GDM1 (cell line): Measurements from ENCODE around the gene GINS2.

Experiments used
- DNase-seq: peaks from one replicate; lab custom pipeline; 2025; lab: John Stamatoyannopoulos, UW

GINS2 gene

DNA sequence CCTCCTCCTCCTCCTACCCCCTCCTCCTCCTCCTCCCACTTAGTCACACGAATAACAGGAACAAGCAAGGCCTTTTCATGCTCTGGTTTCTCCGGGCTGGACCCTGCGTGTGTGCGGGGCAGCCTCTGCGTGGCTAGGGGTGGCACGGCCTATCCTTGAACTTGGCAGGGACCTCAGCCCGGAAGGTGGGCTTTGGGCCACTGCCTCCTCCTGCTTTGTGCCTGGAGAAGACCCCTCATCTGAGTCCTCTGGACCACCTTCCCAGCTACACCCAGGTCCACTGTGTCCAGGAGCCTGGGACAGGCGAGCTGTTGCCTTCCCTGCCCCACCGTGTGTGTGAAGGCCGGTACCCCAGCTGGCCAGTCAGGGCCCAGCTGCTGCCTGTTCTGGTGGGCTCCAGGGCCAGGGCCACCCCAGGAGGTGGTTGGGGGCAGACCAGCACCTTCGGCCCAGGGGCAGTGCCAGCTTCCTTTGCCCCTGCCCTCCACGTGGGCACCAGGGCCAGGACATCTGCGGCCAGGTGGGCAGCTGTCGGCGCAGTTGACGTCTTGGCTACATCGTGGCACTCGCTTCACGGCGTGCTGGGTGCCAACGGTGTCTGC is 35.4 kb downstream of the GINS2 start:
- no peak for DNase-seq

DNA sequence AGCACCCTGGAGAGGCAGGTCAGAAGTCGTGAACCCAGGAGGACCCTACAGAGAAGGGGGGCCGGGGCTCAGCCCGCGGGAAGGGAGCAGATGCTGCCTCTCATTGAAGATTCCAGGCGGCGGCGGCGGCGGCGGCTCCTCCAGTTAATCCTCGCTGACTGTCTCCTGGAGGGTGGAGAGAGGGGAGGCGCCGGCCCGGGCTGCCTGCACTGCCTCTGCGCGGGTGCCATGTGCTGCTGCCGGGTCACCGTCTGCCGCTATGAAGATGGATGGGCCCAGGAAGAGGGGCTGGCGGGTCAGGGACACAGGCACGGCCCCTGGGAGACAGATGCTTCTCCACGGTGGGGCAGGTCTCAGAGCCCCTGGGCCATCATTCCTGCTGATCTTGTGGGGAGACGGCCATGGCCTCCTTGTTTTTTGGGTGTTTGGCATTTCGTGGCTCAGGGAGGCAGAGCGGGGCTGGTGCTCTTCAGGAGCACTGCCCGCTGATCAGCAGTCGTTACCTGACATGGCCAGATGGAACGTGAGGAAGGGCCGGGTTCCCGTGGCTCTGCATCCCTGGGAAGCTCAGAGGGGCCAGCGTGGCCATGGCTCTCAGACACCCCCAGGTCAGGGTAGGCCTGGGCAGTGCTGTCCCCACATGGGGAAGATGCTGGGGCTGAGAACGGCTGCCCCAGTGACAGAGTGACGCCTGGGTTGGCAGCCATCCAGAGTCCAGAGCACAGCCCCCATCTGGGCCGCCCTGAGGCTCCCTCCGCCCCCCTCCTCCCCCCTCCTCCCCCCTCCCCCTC is 36.1 kb downstream of the GINS2 start:
- DNase-seq, result no peak

DNA sequence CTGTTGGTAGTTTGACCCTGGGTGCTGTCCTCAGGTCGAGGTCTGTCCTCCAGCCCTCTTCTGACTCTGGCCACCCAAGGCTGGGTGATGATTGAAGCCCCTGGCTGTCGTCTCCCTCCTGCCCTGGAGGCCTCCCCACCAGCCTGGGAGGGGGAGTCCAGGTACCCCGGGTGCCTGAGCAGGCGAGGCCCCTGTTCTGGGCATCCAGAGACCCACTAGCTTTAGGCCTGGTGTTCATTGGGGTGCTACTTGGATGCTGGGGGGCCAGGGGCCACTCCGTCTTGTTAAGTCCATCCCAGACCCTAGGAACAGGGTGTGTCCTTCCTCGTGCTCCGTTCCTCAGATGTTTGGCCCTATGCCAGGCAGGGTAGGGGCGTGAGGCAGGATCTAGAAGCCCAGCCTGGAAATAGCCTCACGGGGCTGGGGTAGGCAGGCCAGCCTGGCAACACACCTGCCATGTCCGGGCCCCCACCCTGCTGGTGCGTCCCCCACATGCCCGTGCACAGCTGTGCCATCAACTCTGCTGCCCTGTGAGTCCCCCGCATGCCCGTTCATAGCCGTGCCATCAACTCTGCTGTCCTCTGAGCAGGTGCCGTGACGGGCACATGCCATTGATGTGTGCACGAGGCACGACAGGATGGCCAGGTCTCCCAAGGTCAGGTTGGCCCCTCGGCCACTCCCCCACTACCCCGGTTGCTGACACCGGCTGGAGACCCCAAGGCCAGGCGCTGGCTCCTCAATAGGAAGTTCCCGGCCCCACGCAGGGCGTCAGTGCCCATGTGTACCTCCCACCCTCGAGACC is 36.9 kb downstream of the GINS2 start:
- DNase-seq, result no peak

DNA sequence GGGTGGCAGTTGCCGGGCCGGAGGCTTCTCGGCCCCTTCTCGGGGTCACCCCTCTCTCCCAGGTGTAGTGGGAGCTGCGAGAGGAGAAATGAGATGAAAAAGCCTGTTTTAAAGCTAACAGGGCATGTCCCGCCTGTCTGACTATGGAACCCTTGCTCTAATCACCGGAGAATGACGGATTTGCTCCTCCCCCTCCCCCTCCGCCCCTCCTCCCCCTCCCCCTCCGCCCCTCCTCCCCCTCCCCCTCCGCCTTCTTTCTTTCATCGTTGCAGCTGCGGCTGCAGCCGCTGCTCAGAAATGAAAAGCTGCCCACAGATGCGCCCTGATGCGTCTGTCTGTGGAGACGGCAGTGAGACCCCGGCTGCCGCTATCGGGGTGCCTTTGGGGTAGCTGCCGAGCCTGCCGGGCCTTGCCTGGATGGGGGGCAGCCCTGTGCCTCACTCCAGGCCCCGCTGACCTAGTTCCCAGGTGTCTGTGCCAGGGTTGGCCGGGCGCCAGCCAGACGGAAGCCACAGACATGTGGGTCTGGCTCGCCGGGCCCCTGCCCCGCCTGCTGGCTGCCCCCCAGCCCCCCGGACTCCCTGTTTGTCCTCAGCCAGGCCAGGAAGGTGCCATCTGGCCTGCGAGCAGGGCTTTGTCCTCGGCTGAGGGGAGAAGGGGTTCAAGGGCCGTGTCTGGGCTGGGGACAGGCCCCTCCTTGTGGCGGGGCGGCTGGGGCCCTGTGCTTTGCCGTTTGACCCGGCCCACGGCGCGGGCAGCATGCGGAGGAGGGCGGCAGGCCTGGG is 37.7 kb downstream of the GINS2 start:
- no peak for DNase-seq

DNA sequence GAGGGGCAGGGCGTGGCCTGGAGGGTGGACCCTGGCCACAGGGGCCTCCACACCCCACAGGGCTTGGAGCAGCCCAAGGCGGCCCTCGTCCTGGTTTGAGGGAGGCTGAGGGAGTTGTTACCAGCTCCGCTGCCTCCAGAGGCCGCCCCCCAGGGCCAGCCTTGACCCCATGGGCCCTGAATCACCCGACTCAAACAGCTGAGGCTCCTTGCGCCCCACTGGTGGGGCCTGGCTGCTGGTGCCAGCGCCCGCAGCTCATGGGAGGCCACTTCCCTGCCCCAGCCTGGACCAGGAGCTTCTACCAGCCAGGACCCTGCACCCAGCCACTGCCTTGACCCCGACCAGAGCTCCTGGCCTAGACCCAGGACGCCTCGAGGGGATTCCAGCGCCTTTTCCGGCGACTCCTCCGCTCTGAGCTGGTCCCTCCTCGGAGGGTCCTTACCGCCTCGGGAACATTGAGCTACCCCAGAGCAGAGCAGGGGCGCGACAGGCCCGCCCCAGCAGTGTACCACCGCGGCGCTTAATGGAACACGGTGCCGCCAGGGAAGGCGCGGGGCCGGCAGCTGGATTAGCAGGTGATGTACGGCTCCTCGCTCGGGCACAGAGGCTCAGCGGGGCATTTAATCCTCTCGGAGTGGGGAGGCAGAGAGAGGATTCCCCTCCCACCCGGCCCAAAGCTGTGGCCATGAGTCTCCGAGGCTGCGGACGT is 38.5 kb downstream of the GINS2 start:
- DNase-seq, result no peak

DNA sequence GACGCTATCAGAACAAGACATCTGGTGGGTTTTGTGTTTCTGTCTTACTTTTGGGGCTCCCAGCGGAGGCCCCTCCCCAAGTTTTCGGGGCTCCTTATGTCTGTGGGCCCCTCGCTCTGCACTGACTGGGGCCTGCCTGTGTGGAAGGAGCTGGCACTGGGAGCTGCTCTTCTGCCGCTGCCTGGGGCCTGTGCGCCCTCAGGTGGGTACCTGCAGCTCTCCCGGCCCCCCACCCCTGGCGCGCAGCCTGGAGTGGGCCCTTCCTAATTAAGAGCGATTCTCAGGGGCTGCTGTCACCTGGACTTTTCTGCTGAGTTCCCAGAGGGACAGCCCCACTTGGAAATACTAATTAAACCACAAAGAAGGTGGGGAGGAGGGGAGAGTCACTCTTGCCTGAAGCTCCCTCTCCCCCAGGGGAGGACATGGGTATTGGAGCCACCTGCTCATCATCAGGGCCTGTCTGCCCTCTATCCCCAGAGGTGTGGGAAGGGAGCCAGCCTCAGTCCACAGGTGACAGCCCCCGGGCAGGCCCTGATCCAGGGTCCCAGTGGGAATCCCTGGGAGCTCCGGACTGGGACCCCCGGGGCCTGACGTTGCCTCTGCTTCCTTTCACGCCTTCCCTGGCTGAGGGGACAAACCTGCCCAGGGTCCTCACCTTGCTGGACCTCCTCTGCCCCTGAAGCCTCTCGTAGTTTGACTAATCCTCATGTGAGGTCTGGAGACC is 39.2 kb downstream of the GINS2 start:
- DNase-seq, result no peak

DNA sequence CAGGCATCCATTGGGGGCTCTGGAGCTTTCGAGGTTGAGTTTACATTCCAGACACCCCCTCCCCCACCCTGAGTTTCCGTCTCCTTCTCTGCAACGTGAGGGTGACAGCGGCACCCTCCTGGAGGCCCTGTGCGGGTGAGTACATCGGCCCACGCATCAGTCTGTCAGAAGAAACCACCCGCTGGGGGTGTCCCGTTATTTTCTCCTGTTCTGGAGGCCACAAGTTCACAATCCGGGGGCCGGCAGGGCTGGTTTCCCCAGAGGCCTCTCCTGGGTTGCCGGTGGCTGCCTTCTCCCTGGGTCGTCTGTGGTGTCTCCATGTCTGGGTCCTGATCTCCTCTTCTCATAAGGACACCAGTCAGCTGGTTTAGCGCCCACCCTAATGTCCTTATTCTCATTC is 39.9 kb downstream of the GINS2 start:
- DNase-seq, result no peak

DNA sequence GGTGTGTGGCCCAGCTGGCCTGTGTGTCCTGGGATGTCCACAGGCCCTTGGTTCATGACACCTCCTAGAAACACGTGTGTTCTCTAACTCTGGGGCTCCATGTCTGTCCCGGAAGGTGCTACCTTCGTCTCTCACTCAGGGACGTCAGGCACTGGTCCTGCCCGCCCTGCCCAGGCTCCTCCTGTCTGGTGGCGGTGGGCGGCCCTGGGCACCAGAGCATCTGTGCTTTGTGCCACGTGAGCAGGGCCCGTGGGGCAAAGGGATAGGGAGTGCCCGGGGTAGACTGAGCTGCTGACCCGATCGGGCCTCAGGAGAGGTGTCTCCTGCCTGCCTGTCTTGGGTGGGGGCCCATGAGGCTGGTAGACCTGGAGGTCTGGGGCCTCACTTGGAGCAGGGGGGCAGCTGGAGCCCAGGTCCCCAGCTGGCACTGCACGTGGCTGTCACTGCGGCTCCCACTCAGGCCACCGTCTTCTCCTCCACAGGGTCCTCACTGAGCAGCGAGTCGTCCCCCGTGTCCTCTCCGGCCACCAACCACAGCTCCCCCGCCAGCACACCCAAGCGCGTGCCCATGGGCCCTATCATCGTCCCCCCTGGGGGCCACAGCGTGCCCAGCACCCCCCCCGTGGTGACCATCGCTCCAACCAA is 40.6 kb downstream of the GINS2 start:
- DNase-seq, result no peak

DNA sequence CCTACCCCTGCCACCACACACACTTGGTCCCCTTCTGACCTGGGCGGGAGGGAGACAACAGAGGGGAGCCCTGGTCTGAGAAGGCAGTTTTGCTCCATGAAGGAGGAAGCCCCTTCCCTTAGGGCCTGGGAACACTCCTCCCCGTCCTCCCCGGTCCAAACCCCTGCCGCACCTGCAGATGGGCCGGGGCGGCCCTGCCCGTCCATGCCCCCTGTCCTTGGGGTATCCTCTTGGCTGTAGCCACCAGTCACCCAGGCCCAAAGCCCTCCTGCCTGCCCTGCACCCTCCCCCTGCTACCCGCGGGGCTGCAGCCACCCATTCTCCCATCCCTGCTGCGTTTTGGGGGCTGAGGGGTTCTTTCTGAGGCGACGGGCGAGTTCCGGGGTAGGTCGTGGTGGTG is 41.8 kb downstream of the GINS2 start:
- DNase-seq, result no peak

DNA sequence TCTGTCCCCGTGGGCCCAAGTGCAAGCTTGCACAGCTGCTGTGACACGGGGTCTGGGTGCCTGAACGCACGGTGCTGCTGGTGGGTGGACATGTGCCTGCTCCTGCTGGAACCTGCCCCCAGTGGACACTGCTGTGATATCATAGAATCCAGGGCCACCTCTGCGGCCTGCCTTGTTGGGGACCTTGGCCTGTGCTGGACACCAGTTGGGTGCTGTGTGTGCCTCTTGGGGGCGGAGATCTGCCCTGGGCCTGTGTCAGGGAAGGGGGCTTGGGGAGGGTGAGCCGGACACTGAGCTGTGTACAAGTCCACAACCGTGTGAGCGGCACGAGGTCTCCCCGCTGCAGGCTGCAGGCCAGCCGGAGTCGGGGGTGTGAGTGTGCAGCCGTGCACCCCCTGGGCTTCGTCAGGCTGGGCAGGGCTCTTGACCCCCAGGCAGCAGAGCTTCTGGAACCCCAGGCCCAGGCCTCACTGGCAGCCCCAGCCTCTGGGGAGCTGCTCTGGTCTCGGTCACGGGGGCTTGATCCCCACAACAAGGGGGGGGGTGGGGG is 42.3 kb downstream of the GINS2 start:
- DNase-seq, result no peak

DNA sequence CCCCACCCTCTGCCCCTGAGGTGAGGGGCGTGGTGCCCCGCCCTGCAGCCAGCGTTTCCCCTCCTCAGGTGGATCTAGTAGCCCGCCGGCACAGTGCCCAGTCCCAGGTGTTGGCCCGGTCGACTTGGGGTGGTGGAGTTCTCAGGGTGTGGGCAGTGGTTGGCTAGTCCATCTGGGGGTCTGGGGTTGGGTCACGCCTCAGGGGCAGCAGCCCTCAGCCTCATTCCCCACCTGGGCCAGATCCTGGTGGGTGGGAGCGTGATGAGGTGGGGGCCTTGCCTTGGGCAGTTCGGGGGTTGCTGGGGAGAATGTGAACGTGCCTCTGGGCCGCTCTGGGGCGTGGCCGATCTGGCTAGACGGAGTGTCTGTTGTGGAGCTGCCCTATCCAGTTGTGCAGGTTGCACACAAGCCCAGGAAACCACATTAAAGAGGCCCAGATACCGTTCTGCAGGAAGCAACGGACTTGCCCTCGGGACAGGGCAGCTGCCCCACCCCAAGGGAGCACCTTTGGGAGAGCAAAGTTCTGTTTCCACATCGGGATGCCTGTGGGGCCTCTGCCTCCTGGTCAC is 43.6 kb downstream of the GINS2 start:
- DNase-seq, result no peak

DNA sequence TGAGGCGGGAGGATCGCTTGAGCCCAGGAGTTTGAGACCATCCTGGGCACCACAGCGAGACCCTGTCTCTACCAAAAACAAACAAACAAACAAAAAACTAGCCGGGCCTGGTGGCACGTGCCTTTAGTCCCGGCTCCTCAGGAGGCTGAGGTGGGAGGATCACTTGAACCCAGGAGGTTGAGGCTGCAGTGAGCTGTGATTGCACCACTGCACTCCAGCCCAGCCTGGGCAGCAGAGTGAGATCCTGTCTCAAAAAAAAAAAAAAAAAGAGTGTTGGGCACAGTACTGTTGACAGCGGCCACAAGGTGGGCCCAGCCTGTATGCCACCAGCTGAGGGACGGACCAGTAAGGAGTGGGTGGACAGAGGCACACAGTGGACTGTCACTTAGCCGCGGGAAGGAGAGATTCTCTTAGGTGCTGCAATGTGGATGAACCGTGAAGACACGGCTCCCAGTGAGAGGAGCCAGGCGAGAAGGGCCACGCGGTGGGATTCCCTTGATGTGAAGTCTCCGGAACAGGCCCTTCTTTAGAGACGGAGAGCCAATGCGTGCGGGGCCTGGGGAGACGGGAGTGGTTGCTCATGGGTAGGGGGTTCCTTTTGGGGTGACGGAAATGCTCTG is 44.6 kb downstream of the GINS2 start:
- no peak for DNase-seq

DNA sequence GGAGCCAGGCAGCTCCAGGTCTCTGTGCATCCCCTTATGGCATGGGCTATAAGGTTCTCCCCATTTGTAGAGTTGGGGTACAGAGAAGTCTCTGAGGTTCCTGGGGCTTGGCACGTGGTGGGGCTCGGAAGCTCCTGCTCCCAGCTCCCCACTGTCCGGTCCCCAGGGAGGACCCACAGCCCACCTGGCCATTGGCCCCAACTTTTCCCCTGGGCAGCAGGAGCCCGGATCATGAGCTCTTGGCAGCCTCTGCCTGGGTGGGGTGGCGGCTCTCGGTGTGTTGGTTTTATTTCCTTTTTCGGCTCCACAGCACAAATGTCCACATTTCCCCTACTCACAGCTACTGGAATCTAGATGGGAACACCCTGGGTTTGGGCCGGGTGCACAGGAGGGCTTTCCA is 45.1 kb downstream of the GINS2 start:
- DNase-seq, result no peak

DNA sequence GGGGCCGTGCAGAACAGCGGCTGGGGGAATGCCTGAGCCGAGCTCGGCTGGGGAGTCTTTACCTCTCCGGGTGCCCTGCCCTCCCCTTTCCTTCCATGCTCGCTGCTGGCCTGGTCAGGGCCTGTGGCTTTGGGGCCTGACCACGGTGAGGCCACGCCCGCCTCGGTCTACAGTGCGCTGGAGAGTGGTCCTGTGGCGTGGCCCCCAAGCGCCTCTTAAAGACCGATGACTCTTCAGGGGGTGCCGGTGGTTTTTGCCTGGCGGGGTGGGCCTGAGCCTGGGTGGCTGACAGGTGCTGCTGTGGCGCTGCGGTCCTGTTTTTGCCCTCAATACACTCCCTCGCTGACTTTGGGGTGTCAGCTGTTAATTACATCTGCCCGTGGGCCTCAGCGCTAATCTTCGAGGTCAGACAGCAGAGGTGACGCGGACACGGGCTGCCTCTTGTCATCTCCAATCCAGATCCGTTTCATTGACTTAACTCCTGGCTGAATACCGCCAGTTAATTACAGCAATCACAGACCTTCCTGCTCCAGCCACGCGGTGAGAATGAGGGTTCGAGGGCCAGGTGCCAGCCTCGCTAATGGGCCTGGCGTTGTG is 45.9 kb downstream of the GINS2 start:
- no peak for DNase-seq

DNA sequence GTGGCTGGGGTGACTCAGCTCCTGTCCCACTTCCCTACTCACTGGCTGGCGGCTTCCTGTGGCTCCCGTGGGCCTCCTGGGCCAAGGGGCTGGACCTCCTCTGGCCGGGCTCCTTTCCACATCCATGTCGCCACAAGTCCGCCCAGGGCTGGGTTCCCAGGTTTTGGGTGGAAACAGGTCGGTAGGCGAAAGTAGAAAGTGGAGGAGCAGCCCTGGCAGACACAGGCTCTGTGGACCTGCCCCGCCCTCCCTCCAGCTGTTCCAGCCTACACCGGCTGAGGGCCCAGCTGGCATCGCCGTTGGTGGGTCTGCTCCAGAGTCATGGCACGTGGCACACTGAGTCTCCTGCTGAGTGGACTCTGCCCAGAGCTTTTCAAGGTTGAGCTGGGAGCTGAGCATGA is 47.0 kb downstream of the GINS2 start:
- DNase-seq, result no peak

DNA sequence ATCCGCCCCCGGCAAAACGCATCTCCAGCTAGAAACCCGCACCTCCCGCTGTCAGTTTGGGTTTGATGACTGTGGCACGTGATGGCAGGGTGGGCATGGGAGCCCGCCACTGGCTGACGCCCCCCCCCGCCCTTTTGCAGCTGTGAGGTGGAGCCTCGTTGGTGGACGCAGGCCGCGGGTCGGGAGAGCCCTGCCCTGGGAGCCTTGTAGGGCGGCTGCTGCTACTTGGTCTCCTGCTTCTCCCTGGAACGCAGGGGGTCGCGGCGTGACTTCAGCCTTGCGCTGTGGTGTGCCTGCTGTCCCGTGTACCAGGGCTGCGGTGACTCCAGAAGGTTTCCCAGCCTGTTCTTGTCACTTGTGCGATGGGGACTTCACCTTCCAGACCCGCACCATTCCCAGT is 47.4 kb downstream of the GINS2 start:
- no peak for DNase-seq

DNA sequence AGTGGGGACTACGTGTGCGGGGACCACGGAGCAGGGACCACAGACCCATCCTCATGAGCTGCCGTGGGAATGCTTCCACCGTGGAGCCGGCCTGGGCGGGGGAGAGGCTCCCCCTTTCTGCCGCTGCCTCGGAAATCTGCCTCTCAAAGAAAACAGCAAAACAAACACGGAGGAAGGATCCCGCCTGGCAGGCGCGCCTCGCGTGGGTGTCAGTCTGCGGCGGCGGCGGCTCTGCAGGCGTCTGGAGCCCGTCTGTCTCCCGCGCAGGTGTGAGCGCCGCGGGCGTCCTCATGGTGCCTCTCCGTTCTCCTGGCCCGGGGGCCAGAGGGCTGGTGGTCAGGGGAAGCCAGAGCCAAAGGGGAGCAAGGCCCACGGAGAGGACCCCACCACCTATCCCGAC is 48.2 kb downstream of the GINS2 start:
- no peak for DNase-seq

DNA sequence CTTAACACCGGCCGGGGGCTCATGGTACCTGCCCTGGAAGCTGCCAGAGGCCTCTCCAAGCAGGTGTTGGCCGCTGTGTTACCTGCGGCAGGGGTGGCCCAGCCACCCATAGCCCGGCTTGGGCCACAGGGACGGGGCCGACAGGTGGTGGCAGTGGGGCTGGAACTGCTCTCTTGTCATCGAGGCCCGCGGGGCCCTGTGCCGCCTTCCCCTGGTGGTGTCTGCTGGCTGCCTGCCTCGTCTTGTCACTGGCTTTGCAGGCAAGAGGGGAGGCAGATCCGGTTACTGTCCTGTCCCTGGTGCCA is 48.5 kb downstream of the GINS2 start:
- no peak for DNase-seq
